IPS DF 19.7 (cell line): Measurements from ENCODE around the gene TMEM86B.
"Not testable (repeated sequence)": the region's sequence is repeated elsewhere in the genome, so short reads cannot be mapped to it uniquely, and the experiment has no call there.

Experiments used
- DNase-seq: peaks from one replicate; pipeline ENCODE4 v3.0.0-alpha.2; 2013; ENCODE audit warnings: low read depth, low spot score

Gene TMEM86B

DNA sequence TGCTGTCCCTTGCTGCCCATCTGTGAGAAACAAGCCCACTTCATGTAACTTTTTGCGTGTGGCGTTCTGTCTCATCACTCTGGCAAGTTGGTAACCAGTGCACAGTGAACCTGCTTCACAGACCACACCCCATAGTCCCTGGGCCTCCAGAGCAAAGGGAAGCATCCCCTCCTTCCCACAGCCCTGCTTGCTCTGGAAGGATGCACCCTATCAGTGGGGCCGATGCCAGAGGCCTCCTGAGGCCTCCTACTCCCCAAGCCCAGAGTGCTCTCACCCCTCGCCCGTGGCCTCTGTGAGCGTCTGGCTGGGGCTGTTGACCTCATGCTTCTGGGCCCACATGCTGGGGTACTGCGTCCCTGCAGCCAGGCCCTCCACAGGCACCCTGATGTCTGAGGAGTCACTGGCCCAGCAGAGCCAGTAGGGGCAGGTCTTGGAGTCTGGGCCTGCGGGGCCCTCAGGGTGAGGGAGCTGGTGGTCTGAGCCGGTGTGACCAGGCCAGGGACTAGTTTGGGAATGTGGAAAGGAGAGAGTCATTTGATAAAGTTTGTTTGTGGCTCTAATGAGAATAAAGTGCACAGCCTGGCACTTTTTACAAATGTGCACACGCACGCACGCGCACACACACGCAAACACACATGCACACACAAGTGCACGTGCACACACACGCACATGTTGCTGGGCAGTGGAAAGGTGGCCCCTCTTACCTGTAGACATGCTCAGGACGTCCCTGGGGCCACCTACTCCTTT is 5.1 kb downstream of the TMEM86B start:
- DNase-seq = no peak

DNA sequence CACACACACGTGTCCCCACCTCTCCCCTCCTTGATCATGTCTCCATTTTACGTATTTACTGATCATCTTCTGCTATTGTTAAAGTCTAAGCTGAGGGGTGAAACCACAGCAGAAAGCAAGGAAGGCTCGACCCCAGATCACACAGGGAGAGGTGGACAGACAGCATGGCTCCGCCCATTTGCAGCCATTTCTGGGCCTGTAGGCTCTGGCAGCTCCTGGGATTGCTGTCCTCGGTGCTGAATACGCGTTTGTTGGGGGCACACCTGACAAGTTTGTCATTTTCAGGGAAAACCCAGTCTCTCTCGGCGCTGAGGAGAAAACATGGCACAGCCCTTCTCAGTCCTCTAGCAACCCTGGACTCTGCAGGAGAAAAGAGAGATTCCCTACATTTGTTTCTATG is 8.0 kb downstream of the TMEM86B start:
- DNase-seq = no peak

DNA sequence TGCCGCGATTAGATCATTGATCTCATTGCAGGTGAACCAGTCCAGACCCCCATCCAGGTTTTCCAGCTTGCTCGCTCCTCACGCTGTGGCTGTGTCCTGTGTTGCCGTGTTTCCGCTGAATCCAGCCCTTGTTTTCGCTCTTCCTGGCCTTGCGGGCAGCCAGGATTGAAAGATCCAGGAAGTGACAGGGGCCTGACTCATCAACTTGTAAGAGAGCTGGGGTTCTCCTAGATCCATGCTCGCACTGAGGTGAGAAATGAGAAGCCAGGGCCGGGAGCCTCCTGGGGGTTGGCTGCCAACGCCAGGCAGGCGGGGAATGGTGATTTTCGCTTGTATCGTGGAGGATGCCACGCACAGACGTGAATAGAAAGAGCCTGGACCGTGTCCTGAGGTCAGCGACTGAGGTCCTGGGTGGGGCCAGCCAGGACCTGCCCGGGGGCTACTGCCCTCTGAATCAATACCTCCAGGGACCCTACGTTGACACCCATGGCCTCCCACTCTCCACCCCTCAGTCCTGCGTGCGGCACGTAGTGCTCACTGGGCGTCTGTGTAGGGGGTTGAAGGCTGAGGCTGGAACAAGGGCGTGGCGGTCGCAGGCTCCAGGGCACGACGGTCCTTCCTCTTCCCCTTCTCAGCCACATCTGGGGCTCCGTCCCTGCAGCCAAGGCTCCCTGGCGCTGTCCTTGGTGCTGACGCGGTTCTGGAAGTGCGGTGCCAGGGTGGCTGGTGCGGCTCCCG is 11.9 kb downstream of the TMEM86B start:
- peak; percentile 93 for DNase-seq

DNA sequence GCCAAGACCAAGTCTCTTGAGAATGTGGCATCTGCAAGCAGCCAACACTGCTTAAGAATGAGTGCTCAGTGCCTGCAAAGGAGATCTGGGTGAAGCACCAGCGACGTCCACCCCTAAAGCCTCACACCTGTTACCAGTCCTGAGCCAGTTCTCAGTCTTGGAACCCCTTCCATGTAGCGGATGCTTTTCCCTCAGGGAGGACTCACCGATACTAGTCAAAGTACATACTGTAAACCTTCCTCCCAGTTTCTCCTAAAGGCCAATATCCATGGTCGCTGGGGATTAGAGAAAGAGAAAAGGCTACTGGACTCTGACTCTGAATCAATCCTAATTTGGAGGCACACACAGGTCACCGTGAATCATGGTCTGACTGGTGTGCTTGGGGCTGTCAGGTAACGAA is 15.0 kb downstream of the TMEM86B start:
- DNase-seq = no peak

DNA sequence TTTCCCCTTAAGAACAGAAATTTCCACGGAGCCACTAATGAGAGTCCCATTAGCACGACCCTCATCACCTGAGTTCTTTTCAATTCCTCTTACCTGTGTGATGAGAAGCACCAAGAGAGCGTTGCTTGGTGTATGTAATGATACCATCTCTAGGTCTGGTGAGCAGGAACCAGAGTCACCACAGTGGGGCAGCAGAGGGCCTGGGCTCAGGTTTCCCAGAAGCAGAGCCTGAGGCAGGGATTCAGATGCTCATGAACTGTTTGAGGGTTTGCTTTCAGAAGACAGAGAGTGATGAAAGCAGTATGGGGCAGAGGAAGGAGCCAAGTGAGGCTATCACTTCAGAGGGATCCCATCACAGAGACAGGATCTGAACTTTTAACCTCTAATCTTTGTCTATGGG is 16.1 kb downstream of the TMEM86B start:
- DNase-seq = no peak

DNA sequence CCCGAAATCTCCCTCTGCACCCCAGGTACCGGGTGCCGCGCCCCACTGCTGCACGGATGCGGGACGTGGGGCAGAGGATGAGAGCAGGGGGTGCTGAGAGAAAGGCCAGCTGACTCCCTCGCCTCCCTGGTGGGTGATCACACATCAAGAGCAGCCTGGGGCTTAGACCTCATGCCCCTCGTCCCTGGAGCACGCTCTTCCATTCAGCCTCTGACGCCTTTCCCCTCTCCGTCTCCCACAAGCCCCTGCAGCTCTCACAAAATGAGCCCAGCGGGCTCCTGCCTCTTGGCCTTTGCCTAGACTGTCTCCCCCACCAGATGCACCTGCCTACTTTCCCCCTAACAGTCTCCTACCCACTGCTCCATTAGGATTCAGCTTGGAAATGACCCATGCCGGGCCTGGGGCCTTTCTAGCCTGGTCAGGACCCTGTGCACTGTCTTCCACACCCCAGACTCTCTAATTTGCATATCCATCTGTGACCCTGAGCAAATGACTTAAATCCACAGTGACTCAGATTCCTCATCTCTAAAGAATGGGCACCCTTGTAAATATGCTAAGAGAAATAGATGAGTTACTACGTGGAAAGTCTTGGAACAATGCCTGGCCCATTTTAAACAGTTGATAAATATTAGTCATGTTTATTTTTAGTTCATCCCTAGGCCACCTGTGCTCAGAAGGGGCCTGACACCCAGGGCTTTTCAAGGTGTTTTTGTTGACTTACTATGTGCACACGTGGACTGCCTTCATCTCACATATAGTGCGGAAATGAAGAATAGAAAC is 18.7 kb downstream of the TMEM86B start:
- no peak for DNase-seq

DNA sequence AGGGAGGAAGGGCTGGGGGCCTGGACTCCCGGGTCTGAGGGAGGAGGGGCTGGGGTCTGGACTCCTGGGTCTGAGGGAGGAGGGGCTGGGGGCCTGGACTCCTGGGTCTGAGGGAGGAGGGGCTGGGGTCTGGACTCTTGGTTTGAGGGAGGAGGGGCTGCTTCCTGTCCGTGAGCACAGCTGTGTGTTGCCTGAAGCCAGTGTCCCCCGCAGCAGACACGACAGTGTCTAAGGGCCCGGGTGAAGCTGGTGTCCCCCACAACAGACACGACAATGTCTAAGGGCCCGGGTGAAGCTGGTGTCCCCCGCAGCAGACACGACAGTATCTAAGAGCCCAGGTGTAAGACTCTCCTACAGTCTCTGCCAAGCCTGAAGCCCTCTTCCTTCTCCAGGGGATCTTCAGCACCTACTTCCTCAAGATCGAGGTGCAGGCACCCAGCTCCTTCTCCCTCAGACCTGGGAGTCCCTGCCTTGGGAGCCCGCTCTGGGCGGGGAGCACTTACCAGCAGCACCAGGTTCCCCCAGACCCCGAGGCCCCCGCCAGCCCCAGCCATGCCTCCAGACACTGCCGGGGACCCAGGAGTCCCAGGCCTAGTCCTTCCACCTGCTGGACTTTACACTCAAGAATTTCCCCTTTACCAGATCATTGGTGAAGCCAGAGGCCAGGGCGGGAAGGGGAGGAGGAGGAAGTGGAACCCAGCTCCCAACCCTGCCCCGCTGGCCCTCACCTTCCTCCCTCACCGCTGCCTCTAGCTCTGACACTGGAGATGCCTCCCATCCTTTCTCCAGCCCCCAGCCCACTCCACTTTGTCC is 19.5 kb downstream of the TMEM86B start, which contains the start of gene PTPRH:
TSS of gene PTPRH (minus strand) at position 622 of the 813 bp plus-strand sequence. CDS start at position 554, 68 bp downstream.
- no peak for DNase-seq

DNA sequence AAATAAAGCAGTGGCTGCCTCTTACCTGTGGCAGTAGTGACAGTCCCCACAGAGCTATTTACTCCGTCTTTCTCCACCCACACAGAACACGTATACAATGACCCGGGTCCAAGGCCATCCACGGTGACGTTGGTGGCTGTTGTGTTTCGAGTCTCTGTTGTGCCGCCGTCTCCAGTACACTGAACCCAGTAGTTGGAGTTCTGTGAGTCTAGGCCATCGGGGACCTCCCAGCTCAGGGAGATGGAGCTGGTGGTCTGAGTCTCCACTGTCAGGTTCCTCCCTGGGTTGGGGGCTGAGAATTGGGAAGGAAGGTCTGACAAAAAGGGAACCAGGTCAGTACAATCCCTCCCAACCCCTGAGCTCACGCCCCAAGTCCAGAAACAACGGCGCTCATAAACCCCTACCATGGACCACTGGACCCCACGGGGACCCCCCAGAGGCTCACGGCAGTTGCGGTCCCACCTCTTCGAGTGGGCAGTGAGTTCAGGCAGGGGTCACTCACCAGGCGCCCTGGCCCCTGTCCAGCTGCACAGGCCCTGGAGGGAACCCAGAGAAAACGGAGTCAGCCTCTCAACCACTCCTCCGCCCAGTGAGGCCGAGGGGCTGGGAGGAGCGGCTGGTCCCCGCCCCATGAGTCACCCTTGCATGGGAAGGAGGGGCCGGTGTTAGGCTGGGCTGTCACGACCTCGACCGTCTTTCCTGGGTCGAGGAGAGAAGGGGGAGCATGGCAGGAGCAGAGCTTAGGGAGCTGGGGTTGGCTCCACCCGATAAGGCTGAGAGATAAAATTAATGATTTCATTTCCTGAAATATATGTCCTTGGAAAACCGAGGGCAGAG is 21.7 kb downstream of the TMEM86B start:
- no peak for DNase-seq

DNA sequence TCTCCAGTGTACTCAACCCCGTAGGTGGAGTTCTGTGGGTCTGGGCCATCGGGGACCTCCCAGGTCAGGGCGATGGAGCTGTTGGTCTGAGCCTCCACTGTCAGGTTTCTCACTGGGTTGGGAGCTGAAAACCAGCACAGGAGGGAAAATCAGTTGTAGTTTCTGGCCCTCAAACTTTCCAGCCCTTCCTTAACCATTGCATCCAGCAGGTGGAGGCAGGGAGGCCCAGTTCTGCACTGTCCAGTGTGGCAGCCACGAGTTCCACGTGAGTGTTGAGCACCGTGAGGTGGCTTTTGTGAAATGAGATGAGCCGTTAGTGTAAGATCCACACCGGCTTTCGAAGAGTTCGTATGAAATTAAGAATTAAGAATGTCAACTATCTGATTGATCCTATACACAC is 26.4 kb downstream of the TMEM86B start:
- DNase-seq = not testable (repeated sequence)

DNA sequence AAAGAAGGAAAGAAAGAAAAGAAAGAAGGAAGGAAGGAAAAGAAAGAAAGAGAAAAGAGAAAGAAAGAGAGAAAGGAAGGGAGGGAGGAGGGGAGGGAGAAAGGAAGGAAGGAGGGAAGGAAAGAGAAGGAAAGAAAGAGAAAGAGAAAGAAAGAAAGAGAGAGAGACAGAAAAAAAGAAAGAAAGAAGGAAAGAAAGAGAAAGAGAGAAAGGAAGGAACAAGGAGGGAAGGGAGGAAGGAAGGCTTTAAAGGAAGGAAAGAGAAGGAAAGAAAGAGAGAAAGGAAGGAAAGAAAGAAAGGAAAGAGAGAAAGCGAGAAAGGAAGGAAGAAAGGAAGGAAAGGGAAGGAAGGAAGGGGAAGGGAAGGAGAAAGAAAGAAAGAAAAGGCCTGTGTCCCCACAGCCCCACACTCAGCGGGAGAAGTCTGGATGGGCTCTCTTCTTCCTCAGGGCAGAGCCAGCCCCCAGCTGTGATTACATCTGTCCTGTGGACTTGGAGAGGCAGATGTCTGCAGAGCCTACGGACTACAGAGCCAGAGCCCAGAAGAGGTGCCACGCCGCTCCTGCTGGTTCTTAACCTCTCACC is 28.9 kb downstream of the TMEM86B start:
- DNase-seq = no peak

DNA sequence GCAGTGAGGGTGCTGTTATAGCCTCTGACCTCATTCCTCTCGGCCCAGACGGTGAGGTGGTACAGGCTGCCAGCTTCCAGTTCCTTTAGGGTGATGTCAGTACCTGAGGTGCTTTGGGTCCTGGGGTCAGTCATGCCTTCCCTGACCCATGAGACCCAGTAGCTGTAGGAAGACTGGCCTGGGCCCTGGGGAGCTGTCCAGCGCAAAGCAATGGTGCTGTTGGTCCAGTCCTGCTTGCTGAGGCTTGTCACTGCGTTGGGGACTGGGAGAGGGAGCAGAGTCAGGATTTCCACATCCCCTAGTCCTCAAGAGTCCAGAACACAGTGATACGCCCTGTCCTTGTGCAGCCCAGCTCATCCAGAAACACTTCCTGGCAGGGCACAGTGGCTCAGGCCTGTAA is 29.9 kb downstream of the TMEM86B start:
- no peak for DNase-seq

DNA sequence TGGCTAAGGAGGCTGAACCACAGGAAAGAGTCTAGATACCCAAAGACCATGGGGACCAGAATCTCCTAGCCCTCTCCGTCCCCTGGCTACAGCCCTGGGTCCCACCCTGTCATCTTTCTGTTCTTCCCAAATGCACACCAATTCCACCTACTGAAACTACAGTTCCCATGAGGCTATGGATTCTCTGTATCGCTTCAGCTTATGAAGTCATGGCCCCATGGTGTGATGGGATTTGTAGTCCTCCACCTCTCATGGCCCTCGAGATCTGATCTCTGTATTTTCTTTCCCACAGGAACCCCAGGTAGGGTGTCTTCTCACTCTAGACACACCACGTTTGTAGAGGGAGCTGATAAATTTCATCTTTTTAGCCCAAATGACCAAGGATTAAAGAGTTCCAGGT is 31.0 kb downstream of the TMEM86B start:
- DNase-seq = no peak

DNA sequence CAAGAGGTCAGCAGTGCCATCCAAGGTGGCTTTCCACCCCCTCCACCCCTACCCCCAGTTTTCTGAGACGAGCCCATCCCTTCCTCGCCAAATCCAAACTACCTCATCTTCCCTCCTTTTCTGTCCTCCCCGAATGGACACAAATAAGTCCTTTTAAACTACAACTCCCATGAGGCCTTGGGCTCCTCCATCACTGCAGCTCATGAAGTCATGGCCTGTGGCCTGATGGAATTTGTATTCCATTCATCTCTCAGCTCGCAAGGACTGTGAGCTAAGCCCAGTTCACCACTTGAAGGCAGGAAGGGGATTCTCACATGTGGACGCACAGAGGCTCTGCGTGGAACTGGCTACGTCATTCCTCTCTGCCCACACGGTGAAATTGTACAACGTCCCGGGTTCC is 31.8 kb downstream of the TMEM86B start:
- DNase-seq = no peak

DNA sequence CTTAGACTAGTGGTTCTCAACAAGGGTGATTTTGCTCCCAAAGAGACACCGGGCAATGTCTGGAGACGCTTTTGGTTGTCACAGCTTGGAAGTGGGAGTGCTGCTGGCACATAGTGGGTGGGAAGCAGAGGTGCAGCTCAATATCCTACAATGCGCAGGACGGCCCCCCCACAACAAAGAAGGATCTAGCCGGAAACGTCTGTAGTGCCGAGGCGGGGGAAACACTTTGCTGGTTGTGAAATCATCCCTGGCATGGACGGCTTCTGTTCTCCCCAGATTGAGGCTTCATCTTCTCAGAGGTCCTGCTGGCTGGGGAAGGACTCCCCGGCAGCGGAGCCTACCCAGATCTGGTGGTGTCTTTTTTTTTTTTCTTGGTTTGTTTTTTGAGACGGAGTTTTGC is 35.1 kb downstream of the TMEM86B start:
- DNase-seq = no peak

DNA sequence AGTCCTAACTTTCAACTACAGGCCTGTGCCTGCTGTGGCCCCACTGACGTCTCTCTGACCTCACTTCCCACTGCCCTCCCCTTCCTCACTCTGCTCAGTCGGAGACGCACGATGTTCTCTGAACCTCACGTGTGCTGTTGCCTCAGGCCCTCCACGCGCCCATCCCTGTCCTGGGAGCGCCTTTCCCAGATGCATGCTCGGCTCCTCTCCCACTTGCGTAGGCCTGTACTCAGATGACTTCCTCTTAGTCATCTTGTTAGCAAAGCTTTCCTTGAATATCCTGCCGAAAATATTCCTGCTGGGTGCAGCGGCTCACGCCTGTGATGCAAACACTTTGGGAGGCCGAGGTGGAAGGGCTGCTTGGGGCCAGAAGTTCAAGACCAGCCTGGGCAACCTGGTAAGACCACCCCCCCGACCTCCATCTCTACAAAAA is 39.1 kb downstream of the TMEM86B start:
- DNase-seq = no peak

DNA sequence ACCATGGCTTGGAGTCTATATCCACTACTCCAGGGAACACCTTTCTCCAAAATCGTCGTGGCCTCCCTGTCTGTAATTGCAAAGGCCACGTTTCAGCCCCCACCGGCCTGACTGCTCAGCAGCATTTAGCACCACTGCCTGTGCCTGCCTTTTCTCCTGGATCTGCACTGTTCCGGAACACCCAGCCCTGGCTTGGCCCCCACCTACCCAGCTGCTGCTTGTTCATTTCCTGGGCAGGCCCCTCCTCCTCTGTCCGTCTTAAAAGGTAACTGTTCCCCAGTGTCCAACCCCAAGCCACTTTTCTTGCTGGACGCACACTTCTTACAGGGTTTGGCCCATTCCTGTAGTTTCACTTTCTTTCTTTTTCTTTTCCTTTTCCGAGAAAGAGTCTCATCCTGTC is 39.9 kb downstream of the TMEM86B start:
- DNase-seq = no peak

DNA sequence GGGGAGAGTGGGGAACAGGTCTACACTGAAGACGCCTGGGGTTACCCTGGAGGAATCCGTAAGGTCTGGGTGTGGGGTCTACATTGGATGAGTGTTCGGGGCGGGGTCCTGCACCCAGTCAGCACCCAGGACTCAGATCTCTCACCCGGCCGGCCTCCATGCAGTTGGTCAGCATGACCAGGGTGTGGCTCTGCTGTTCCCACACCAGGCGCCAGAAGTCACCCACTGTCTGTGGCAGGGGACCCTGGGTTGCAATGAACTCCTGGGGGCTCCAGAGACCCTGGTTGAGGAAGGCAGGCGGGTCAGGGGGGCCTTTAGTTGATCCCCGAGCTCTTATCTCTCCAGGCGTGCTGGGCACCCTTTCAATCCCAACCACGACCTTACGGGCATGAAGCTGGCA is 42.5 kb downstream of the TMEM86B start:
- DNase-seq = no peak

DNA sequence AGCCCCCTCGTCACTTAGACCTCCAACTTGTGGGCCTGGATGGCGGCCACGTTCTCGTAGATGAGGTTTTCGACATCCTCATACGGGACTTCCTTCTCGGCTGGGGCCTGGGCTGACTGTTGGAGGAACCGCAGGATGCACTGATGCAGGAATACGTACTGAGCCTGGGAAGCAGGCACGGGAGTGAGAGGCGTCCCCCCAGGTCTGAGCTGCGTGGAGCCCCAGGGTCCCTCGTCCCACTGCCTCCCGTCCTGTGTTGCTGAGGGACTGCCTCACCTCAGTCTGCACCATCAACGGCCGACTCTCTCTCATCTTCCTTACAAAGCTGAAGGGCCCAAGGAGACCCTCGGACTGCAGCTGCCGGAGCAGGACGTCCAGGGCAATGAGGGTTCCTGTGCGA is 46.8 kb downstream of the TMEM86B start:
- DNase-seq = no peak

DNA sequence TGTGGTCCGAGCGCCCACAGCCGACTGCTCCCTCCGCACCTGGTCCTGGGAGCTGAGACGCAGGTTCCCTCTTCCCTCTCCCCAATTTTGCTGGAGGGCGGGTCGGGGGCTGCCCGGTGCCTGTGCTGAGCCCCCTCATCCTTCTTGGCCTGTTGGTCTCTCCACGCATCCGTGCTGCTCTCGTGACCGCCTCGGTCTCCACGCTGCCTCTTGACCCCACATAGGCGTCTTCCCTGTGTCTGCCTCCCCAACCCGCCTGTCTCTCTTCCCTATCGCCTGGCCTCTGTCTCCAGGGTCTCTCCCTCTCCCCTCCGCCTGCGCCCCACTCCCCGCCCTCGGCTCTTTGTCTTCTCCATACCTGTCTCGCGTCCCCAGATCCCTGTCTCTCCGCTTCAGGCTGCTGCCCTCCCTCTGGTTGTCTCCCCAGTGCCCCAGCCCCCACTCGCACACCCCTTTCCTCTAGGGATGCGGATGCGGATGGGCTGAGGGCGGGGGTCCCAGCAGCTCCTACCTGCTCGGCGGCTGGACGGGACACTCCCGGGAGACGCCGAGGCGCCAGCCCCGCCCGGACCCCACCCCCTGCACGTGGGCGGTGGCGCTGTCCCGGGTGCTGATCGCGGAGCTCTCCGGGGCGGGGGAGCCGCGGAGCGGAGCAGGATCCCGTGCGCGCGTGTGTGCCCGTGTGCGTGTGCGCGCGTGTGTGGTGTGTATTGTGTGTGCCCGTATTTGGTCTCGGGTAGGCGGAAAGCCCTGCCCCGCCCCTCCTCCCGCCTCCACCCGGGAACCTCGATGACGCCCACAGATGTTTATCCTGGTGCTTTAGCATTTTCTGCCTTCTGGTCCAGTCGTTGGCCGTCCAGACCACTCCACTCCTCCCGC is 48.7 kb downstream of the TMEM86B start, which contains the start of gene SYT5:
TSS of gene SYT5 (minus strand) at position 684 of the 879 bp plus-strand sequence. CDS start 1,248 bp downstream, outside the sequence.
- DNase-seq = no peak
